ENCODE measurements around the gene KLHDC1.
"Not testable (repeated sequence)": the region's sequence is repeated elsewhere in the genome, so short reads cannot be mapped to it uniquely, and the experiment has no call there.

KLHDC1 gene

DNA sequence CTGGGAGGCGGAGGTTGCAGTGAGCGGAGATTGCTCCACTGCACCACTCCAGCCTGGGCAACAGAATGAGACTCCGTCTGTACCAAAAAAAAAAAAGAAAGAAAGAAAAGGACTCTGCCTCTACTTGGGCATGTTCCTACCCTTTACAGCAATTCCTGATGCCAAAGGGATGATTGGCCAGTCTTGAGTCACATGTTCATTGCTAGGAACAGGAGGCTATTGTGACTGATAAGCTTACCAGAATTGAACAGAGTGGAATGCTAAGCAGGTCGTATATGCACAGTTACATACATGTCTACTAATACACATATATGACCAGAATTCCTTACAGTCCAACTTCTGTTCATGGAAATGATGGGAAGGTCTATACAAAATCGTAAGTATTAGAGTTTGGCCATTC is 34.3 kb downstream of the KLHDC1 start:
- DNase-seq: no peak

- DNase-seq: no peak
Observed at GRCh38 chr14:49732896-49733295, 40.0 kb downstream of the KLHDC1 start.

- no peak for DNase-seq
Observed at GRCh38 chr14:49733836-49734235, 40.9 kb downstream of the KLHDC1 start.

DNA sequence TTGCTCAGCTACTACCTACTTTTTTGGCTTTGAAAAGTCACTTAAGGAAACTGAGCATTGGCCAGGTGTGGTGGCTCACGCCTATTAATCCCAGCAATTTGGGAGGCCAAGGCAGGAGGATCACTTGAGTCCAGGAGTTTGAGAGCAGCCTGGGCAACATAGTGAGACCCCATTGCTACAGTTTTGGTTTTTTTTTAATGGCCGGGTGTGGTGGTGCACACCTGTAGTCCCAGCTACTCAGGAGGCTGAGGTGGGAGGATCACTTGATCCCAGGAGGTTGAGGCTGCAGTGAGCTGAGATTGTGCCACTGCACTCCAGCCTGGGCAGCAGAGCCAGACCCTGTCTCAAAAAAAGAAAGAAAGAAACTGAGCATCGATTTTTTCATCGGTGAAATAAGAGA is 42.7 kb downstream of the KLHDC1 start:
- DNase-seq: not testable (repeated sequence)

GRCh38 chr14:49745191-49745590 is 52.3 kb downstream of the KLHDC1 start:
- DNase-seq: no peak

DNA sequence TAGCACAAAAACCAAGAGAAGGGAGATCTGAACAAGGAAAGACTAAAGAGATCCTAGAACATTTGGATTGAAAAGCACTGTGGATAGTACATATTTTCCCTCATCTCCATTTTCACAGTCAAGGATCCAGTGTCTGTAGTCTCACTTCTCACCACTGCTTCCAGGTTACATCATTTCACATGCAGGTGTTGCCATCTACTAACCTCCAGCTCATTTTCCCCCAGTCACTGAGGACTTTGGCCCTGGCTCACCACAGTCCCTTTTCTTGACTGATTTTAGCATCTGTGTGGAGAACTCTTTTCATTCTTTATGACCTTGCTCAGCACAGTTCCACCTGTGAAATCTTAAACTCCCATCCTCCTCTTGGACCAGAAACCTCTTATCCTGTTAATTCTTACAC is 53.6 kb downstream of the KLHDC1 start:
- DNase-seq: not testable (repeated sequence)

GRCh38 chr14:49754570-49755097 is 61.7 kb downstream of the KLHDC1 start:
- DNase-seq: no peak

- no peak for DNase-seq
Observed at GRCh38 chr14:49755378-49755777, 62.5 kb downstream of the KLHDC1 start.

- DNase-seq: no peak
Observed at GRCh38 chr14:49761839-49762551, 69.1 kb downstream of the KLHDC1 start.

- no peak for DNase-seq
Observed at GRCh38 chr14:49766839-49767238, 73.9 kb downstream of the KLHDC1 start.

GRCh38 chr14:49767270-49767570 is 74.3 kb downstream of the KLHDC1 start:
- no peak for DNase-seq

DNA sequence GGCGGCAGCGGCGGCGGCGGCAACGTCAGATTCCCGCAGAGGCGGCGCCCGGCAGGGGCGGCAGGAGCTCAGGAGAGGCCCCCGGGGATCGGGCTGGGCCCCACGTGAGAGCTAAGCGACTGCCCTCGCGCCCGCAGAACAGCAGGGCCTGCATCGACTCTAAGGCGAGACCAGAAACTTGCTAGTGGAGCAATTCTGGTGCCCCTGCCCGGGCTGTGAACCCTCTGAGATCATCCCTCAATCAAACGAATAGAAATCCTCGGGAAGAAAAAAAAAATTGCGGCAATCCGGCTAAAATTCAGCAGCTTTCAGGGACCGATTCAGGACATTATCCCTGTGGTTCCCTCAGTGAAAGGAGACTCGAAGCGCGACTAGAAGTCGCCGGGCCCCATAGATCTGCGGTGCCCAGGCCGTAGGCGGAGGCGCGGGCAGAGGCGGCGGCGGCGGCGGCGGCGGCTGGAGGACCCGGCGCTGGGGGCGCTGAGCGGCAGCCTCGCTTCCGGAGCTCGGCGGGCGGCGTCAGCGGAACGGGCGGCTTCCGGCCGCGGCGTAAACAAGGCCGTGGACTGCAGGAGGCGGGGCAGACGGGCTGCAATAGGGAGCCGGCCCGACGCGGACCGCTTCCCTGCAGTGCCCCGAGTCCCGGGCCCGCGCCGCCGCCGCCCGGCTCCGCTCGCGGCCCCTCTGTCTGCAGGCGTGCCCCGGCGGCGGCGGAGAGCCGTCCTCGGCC is 74.8 kb downstream of the KLHDC1 start, which contains the start of gene KLHDC2:
TSS of gene KLHDC2 (plus strand) at position 583 of the 730 bp plus-strand sequence. CDS start 316 bp downstream, outside the sequence.
- peak; percentile 92 for DNase-seq

DNA sequence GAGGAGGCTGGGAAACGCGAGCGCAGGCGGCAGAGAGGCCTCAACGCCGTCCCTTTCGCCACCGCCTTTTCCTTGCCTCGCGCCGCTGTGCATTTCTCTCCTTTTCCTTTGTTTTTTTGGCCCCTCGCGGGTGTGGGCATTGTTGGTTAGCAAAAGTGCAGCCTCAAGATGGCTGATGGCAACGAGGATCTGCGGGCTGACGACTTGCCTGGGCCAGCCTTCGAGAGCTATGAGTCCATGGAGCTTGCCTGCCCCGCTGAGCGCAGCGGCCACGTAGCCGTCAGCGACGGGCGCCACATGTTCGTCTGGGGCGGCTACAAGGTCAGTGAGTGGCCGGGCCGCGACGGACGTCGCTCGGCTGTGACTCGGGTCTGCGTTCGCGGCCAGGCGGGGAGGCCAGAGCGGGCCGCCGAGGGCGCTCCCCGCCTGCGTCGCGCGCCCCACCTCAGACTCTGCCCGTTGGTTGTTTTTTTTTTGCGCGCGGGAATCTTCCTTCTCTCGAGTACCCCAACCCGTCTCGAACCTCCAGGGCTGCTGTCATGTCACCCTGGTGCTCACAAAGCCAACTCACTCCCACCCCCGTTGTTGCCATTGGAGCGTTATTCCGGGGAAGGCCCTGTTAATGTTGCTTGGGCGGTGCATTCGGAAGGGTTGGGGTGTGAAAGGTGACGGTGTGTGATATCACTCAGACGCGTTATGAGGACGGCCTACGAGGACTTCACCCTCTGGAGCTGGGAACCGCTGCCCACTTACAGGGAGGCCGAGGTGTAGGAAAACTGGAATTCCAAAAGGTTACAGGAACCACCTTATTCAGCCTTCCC is 75.6 kb downstream of the KLHDC1 start:
- DNase-seq: peak; percentile 83

GRCh38 chr14:49769171-49769570 is 76.3 kb downstream of the KLHDC1 start:
- no peak for DNase-seq

- no peak for DNase-seq
Observed at GRCh38 chr14:49769581-49770211, 76.8 kb downstream of the KLHDC1 start.

DNA sequence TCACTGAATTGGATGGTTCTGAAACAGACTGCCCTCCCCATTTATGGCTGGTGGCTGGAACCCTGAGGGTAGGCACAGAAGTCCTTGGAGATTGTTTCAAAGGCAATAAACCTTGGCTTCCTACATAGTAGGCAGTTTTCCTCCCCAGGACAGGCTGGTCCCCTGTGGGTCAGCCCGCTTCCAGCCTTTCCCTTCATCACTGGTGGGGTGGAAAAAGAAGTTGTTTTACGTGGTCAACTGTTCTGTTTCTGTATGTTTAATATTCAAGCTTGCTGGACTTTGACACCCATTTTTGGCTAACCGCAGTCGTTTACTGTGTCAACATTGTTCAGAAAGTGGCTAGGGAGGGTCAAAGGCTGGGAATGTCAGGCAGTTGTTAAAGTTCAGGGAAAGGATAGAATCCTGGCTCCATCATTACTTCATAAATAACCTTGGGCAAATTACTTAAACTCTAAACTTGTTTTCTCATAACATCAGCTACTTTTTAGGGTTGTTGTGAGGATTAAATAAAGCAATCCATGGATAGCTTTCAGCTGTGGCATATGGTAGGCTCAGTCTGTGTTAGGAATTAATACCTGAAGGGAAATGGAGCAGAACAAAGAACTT is 77.4 kb downstream of the KLHDC1 start:
- DNase-seq: no peak

- not testable (repeated sequence) for DNase-seq
Observed at GRCh38 chr14:49771691-49772090, 78.8 kb downstream of the KLHDC1 start.

GRCh38 chr14:49774106-49774505 is 81.2 kb downstream of the KLHDC1 start:
- DNase-seq: no peak

- DNase-seq: no peak
Observed at GRCh38 chr14:49778421-49778820, 85.5 kb downstream of the KLHDC1 start.

GRCh38 chr14:49781040-49781439 is 88.1 kb downstream of the KLHDC1 start:
- DNase-seq: not testable (repeated sequence)

DNA sequence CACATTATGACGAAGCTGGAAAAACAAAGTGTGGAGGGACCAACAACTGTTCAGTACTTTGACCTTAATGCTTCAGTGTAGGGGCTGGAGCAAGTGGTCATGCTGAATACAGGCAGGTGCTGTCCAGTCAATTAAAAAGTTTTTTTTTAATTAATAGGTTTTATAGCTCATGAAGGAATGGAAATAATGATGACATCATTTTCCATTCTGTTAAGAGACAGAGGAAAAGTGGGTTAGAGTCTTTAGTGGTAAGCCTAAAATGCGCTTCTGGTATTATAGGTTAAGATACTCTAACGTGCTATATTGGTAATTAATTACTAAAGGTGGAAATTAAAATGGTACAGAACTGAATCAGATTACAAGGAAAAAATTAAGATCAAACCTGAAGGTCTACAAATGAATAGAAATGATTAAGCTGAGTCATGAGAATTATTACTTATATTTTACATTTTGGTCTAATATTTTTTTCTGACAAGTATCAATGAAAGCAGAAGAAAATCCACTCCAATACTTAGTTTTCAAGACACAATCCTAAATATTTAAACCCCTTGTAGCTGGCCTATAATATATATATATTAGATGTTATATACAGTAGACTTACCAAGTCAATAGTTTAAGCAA is 90.6 kb downstream of the KLHDC1 start:
- DNase-seq: no peak

GRCh38 chr14:49786315-49786714 is 93.4 kb downstream of the KLHDC1 start:
- DNase-seq: no peak

Measured in activated CD8-positive, alpha-beta memory T cell treated with anti-CD3 and anti-CD28 coated beads for 24 hours (primary cell).